Measurements from ENCODE around the gene SLC35F6. TPM values are rescaled to one million over a fixed set of nuclear protein-coding genes. Genes with fewer than 3 reads are reported as not detected.

Gene SLC35F6
- total and polyA plus RNA-seq, 9 donors = 11.1 to 53.5 (median 26.8) TPM

DNA sequence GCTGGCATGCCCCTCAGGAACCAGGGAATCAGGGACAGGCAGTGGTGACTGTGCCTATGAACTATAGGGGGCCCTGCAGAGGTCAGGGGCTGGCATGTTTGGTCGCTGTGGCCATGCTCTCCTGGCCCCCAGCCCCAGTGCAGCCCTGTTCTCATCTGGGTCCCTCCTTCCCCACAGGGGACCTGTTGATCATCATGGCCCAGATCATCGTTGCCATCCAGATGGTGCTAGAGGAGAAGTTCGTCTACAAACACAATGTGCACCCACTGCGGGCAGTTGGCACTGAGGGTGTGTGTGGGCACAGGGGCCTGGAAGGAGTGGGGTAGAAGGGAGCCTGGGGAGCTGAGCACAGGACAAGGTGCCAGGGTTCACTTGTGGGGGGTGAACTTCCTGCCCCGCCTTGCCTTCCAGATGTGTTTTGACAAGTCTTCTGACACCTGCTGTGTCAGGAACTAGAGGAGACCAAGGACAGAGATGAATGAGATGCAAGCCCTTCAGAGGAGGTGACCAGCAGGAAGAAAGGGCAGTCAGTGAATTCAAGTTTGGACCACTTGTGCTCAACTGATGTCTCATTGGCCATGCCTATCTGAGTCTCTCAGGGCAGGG, 12.2 kb downstream of the SLC35F6 start:
- Histone ChIP-seq H3K9me3 (no peaks in the 10 kb centered on the region), H3K27ac (no peak overlapping the region), H3K36me3 (no peaks in the 10 kb centered on the region), H3K4me3 (no peak overlapping the region), H3K27me3 (no peaks in the 10 kb centered on the region), H3K4me1 (ENCODE audit: insufficient read depth) (peaks cover 16% of the 10 kb centered on the region)
- TF ChIP-seq POLR2A (IDR thresholded peaks at IDR 0.05) = no peak
- no peak for TF ChIP-seq EP300 (IDR thresholded peaks at IDR 0.05)
- TF ChIP-seq, protein P1, sequence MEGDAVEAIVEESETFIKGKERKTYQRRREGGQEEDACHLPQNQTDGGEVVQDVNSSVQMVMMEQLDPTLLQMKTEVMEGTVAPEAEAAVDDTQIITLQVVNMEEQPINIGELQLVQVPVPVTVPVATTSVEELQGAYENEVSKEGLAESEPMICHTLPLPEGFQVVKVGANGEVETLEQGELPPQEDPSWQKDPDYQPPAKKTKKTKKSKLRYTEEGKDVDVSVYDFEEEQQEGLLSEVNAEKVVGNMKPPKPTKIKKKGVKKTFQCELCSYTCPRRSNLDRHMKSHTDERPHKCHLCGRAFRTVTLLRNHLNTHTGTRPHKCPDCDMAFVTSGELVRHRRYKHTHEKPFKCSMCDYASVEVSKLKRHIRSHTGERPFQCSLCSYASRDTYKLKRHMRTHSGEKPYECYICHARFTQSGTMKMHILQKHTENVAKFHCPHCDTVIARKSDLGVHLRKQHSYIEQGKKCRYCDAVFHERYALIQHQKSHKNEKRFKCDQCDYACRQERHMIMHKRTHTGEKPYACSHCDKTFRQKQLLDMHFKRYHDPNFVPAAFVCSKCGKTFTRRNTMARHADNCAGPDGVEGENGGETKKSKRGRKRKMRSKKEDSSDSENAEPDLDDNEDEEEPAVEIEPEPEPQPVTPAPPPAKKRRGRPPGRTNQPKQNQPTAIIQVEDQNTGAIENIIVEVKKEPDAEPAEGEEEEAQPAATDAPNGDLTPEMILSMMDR (IDR thresholded peaks at IDR 0.05) = no peak
- whole genome bisulfite sequencing, 3 donors = 88 to 94% (median 91%) methylated on average over 5 of the region's 5 CpGs
- intact Hi-C loops (cut with DNase I) = no loop called here
- DNase-seq = no peak

- Histone ChIP-seq H3K4me1 (ENCODE audit: insufficient read depth) (no peaks in the 10 kb centered on the region), H3K4me3 (no peak overlapping the region), H3K9me3 (no peaks in the 10 kb centered on the region), H3K27me3 (no peaks in the 10 kb centered on the region), H3K27ac (no peak overlapping the region), H3K36me3 (no peaks in the 10 kb centered on the region)
- WGBS, 3 donors = 93 to 95% (median 93%) methylated on average over 12 to 18 of the region's 18 CpGs
- intact Hi-C loops (cut with DNase I) = no loop called here
- TF ChIP-seq, protein P1 (IDR thresholded peaks at IDR 0.05) = no peak
- TF ChIP-seq POLR2A (IDR thresholded peaks at IDR 0.05) (no peak), EP300 (IDR thresholded peaks at IDR 0.05) (no peak)
- DNase-seq = no peak
Measured at GRCh38 chr2:26778098-26778497, 14.0 kb downstream of the SLC35F6 start.

GRCh38 chr2:26778507-26778906, 14.4 kb downstream of the SLC35F6 start:
- no peak for DNase-seq
- H3K4me3 ChIP-seq = no peak overlapping the region
- no peak overlapping the region for H3K27ac ChIP-seq
- intact Hi-C loops (cut with DNase I) = no loop called here
- H3K4me1 ChIP-seq (ENCODE audit: insufficient read depth) = no peaks in the 10 kb centered on the region
- no peaks in the 10 kb centered on the region for H3K27me3 ChIP-seq
- no peaks in the 10 kb centered on the region for H3K9me3 ChIP-seq
- no peaks in the 10 kb centered on the region for H3K36me3 ChIP-seq
- TF ChIP-seq POLR2A (IDR thresholded peaks at IDR 0.05) (no peak), EP300 (IDR thresholded peaks at IDR 0.05) (no peak)
- TF ChIP-seq, protein P1 (IDR thresholded peaks at IDR 0.05) = no peak
- 76 to 84% (median 80%) methylated on average over 3 of the region's 3 CpGs for WGBS, 3 donors

DNA sequence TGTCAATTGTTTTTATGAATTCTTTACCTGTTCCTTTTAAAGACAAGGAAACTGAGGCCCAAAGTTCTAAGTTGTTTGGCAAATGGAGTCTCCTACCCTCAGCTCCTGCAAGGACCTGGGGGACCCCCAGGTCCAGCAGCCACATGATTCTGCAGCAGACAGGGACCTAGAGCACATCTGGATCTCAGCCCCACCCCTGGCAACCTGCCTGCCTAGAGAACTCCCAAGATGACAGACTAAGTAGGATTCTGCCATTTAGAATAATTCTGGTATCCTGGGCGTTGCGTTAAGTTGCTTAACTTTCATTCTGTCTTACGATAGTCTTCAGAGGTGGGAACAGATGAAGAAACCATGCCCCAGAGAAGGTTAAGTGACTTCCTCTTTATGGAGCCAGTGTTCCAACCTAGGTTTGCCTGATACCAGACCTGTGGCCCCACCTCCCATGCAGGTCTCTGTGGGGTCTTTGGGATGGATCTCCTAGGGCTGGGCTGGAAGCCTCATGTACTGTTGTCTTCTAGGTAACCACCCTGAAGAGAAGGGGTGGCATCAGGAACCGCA, 16.2 kb downstream of the SLC35F6 start:
- intact Hi-C loops (cut with DNase I) = no loop called here
- WGBS, 3 donors = 94 to 97% (median 95%) methylated on average over 4 of the region's 4 CpGs
- H3K27ac ChIP-seq = no peak overlapping the region
- H3K9me3 ChIP-seq = no peaks in the 10 kb centered on the region
- H3K27me3 ChIP-seq = no peaks in the 10 kb centered on the region
- TF ChIP-seq POLR2A (IDR thresholded peaks at IDR 0.05) = no peak
- TF ChIP-seq, protein P1 (IDR thresholded peaks at IDR 0.05) = no peak
- TF ChIP-seq EP300 (IDR thresholded peaks at IDR 0.05) = no peak
- no peak for DNase-seq
- H3K36me3 ChIP-seq = no peaks in the 10 kb centered on the region
- no peaks in the 10 kb centered on the region for H3K4me1 ChIP-seq (ENCODE audit: insufficient read depth)
- no peak overlapping the region for H3K4me3 ChIP-seq

All from ovary (tissue), 9 donors.